Measurements from ENCODE around the gene PLXDC2.

Gene PLXDC2

DNA sequence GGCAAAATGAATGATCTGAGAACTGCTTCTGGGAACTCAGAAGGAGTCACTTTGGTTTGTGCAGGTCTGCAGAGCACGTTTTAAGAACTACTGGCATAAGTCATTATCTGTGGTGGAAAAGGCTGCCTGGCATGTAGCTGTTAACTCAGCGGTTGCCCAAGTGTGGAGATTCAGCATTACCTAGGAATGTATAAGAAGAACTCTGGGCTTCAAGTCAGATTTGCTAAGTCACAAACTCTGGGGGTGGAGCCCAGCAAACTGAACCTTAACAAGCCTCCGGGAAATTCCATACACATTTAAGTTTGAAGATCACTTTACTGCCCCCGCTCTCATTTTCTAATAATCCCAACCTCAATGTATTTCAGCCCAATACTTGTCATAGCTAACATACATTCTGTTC, 31.1 kb downstream of the PLXDC2 start:
- Histone ChIP-seq H3K4me2 (ENCODE audit: low read length) (no peak overlapping the region), H3K79me2 (ENCODE audit: insufficient read depth, low read length) (no peaks in the 10 kb centered on the region), H4K20me1 (ENCODE audit: insufficient read depth, low read length) (no peaks in the 10 kb centered on the region)

GRCh38 chr10:19848226-19848985, 32.2 kb downstream of the PLXDC2 start:
- Histone ChIP-seq H3K4me3 (ENCODE audit: low read depth, low read length, poor library complexity, severe bottlenecking) (no peak overlapping the region), H3K9me3 (ENCODE audit: low read length) (no peaks in the 10 kb centered on the region), H3K27ac (ENCODE audit: low read depth, low read length, poor library complexity, severe bottlenecking) (no peak overlapping the region), H3K4me1 (ENCODE audit: insufficient read depth, low read length, severe bottlenecking) (no peaks in the 10 kb centered on the region), H3K9me2 (ENCODE audit: low read depth, low read length) (no peaks in the 10 kb centered on the region), H3K79me2 (ENCODE audit: insufficient read depth, low read length) (no peaks in the 10 kb centered on the region), H2AFZ (ENCODE audit: low read length) (no peak overlapping the region), H4K20me1 (ENCODE audit: insufficient read depth, low read length) (no peaks in the 10 kb centered on the region), H3K36me3 (ENCODE audit: insufficient read depth, low read length) (no peaks in the 10 kb centered on the region), H3K27me3 (ENCODE audit: insufficient read depth, low read length) (no peaks in the 10 kb centered on the region), H3K9ac (ENCODE audit: low read length) (no peak overlapping the region), H3K4me2 (ENCODE audit: low read length) (no peak overlapping the region), H3F3A (ENCODE audit: insufficient read depth, low read length) (no peaks in the 10 kb centered on the region)
- TF ChIP-seq, protein P1, sequence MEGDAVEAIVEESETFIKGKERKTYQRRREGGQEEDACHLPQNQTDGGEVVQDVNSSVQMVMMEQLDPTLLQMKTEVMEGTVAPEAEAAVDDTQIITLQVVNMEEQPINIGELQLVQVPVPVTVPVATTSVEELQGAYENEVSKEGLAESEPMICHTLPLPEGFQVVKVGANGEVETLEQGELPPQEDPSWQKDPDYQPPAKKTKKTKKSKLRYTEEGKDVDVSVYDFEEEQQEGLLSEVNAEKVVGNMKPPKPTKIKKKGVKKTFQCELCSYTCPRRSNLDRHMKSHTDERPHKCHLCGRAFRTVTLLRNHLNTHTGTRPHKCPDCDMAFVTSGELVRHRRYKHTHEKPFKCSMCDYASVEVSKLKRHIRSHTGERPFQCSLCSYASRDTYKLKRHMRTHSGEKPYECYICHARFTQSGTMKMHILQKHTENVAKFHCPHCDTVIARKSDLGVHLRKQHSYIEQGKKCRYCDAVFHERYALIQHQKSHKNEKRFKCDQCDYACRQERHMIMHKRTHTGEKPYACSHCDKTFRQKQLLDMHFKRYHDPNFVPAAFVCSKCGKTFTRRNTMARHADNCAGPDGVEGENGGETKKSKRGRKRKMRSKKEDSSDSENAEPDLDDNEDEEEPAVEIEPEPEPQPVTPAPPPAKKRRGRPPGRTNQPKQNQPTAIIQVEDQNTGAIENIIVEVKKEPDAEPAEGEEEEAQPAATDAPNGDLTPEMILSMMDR (IDR thresholded peaks at IDR 0.05; ENCODE audit: low read length): no peak
- no peak for TF ChIP-seq EZH2 (IDR thresholded peaks at IDR 0.05; ENCODE audit: borderline replicate concordance, low read length)

More for the DNA sequence above, 31.1 kb downstream of the PLXDC2 start:
- Histone ChIP-seq H2AFZ (ENCODE audit: low read length) (no peak overlapping the region), H3K4me3 (ENCODE audit: low read depth, low read length, poor library complexity, severe bottlenecking) (no peak overlapping the region), H3K9ac (ENCODE audit: low read length) (no peak overlapping the region), H3K27me3 (ENCODE audit: insufficient read depth, low read length) (no peaks in the 10 kb centered on the region), H3K9me3 (ENCODE audit: low read length) (no peaks in the 10 kb centered on the region), H3K36me3 (ENCODE audit: insufficient read depth, low read length) (no peaks in the 10 kb centered on the region), H3K27ac (ENCODE audit: low read depth, low read length, poor library complexity, severe bottlenecking) (no peak overlapping the region), H3K9me2 (ENCODE audit: low read depth, low read length) (no peaks in the 10 kb centered on the region), H3F3A (ENCODE audit: insufficient read depth, low read length) (no peaks in the 10 kb centered on the region), H3K4me1 (ENCODE audit: insufficient read depth, low read length, severe bottlenecking) (no peaks in the 10 kb centered on the region)
- TF ChIP-seq, protein P1 (IDR thresholded peaks at IDR 0.05; ENCODE audit: low read length): no peak
- no peak for TF ChIP-seq EZH2 (IDR thresholded peaks at IDR 0.05; ENCODE audit: borderline replicate concordance, low read length)

GRCh38 chr10:19853831-19854230, 37.6 kb downstream of the PLXDC2 start:
- H3K4me1 ChIP-seq (ENCODE audit: insufficient read depth, low read length, severe bottlenecking): no peaks in the 10 kb centered on the region
- no peaks in the 10 kb centered on the region for H3K9me3 ChIP-seq (ENCODE audit: low read length)
- no peak overlapping the region for H2AFZ ChIP-seq (ENCODE audit: low read length)
- TF ChIP-seq, protein P1 (IDR thresholded peaks at IDR 0.05; ENCODE audit: low read length): no peak
- TF ChIP-seq EZH2 (IDR thresholded peaks at IDR 0.05; ENCODE audit: borderline replicate concordance, low read length): no peak
- H3F3A ChIP-seq (ENCODE audit: insufficient read depth, low read length): no peaks in the 10 kb centered on the region
- no peaks in the 10 kb centered on the region for H3K9me2 ChIP-seq (ENCODE audit: low read depth, low read length)
- no peaks in the 10 kb centered on the region for H3K79me2 ChIP-seq (ENCODE audit: insufficient read depth, low read length)
- no peak overlapping the region for H3K4me2 ChIP-seq (ENCODE audit: low read length)
- H3K9ac ChIP-seq (ENCODE audit: low read length): no peak overlapping the region
- no peak overlapping the region for H3K27ac ChIP-seq (ENCODE audit: low read depth, low read length, poor library complexity, severe bottlenecking)
- H3K36me3 ChIP-seq (ENCODE audit: insufficient read depth, low read length): no peaks in the 10 kb centered on the region
- no peaks in the 10 kb centered on the region for H3K27me3 ChIP-seq (ENCODE audit: insufficient read depth, low read length)
- no peaks in the 10 kb centered on the region for H4K20me1 ChIP-seq (ENCODE audit: insufficient read depth, low read length)
- no peak overlapping the region for H3K4me3 ChIP-seq (ENCODE audit: low read depth, low read length, poor library complexity, severe bottlenecking)
